GM12878 (cell line): ENCODE measurements around the gene VAC14.

Experiments
- CHD4 ChIP-seq: fragments of 200-600 bp; sonication (generic); IDR thresholded peaks from 2 replicates; pipeline ENCODE4 v1.6.1; 2016; ENCODE audit warnings: mild to moderate bottlenecking
- ZBTB33 ChIP-seq: fragments of 450-650 bp; IDR thresholded peaks from 2 replicates; pipeline ENCODE4 v1.6.1; 2017; ENCODE audit warnings: mild to moderate bottlenecking

- TF ChIP-seq CHD4 = no peak
- TF ChIP-seq ZBTB33 = no peak
These were observed 20.4 kb downstream of the VAC14 start for GRCh38 chr16:70780546-70780945.
